WTC11 (cell line): ENCODE data around the gene SALL4. TPM values are rescaled to one million over a fixed set of nuclear protein-coding genes. Genes with fewer than 3 reads are reported as not detected.

Experiments used
- AFF4 ChIP-seq: sonication (generic); formaldehyde crosslinking; IDR thresholded peaks from 2 replicates; pipeline ENCODE4 v1.8.1; 2023; ENCODE audit warnings: mild to moderate bottlenecking, missing genetic modification reagents, borderline replicate concordance
- AR ChIP-seq: fragments of 250-450 bp; sonication (Bioruptor Pico); IDR thresholded peaks from 2 replicates; pipeline ENCODE4 v1.9.0; 2021; ENCODE audit warnings: mild to moderate bottlenecking
- ATF6 ChIP-seq: sonication (generic); formaldehyde crosslinking; IDR thresholded peaks from 2 replicates; pipeline ENCODE4 v1.8.1; 2023; ENCODE audit warnings: mild to moderate bottlenecking, missing genetic modification reagents
- ESRRA ChIP-seq: sonication (generic); formaldehyde crosslinking; IDR thresholded peaks from 2 replicates; pipeline ENCODE4 v1.8.1; 2022; ENCODE audit warnings: mild to moderate bottlenecking, missing genetic modification reagents, borderline replicate concordance
- FOXJ3 ChIP-seq: sonication (generic); formaldehyde crosslinking; IDR thresholded peaks from 2 replicates; pipeline ENCODE4 v1.9.0; 2021; ENCODE audit warnings: missing genetic modification reagents, mild to moderate bottlenecking, borderline replicate concordance
- GABPB1 ChIP-seq: sonication (generic); formaldehyde crosslinking; IDR thresholded peaks from 2 replicates; pipeline ENCODE4 v1.8.1; 2023; ENCODE audit warnings: mild to moderate bottlenecking, missing genetic modification reagents
- GRHL2 ChIP-seq: fragments of 250-450 bp; sonication (Bioruptor Pico); IDR thresholded peaks from 2 replicates; pipeline ENCODE4 v1.8.0; 2022; ENCODE audit warnings: mild to moderate bottlenecking, moderate library complexity; ENCODE audit not compliant: insufficient replicate concordance, severe bottlenecking
- HMGA2 ChIP-seq: fragments of 250-450 bp; sonication (Bioruptor Pico); IDR thresholded peaks from 2 replicates; pipeline ENCODE4 v1.4.0; 2021; ENCODE audit warnings: mild to moderate bottlenecking, moderate library complexity
- IRF1 ChIP-seq: sonication (generic); formaldehyde crosslinking; IDR thresholded peaks from 2 replicates; pipeline ENCODE4 v1.8.0; 2023; ENCODE audit warnings: missing genetic modification reagents
- MLX ChIP-seq: sonication (generic); formaldehyde crosslinking; IDR thresholded peaks from 2 replicates; pipeline ENCODE4 v1.8.1; 2023; ENCODE audit warnings: mild to moderate bottlenecking, missing genetic modification reagents, moderate library complexity
- NR1H2 ChIP-seq: sonication (generic); formaldehyde crosslinking; IDR thresholded peaks from 2 replicates; pipeline ENCODE4 v1.9.0; 2021; ENCODE audit warnings: mild to moderate bottlenecking, moderate library complexity, missing genetic modification reagents
- OVOL2 ChIP-seq: fragments of 250-450 bp; sonication (Bioruptor Pico); IDR thresholded peaks from 2 replicates; pipeline ENCODE4 v1.9.0; 2021; ENCODE audit warnings: mild to moderate bottlenecking, borderline replicate concordance
- PREB ChIP-seq: sonication (generic); formaldehyde crosslinking; IDR thresholded peaks from 2 replicates; pipeline ENCODE4 v1.8.1; 2022; ENCODE audit warnings: mild to moderate bottlenecking, missing genetic modification reagents, moderate library complexity, borderline replicate concordance
- TP53 ChIP-seq: sonication (generic); formaldehyde crosslinking; IDR thresholded peaks from 2 replicates; pipeline ENCODE4 v1.8.1; 2023; ENCODE audit warnings: mild to moderate bottlenecking, missing genetic modification reagents
- USF1 ChIP-seq: sonication (generic); formaldehyde crosslinking; IDR thresholded peaks from 2 replicates; pipeline ENCODE4 v1.8.0; 2022; ENCODE audit warnings: mild to moderate bottlenecking, missing genetic modification reagents
- ZBTB21 ChIP-seq: sonication (generic); formaldehyde crosslinking; IDR thresholded peaks from 2 replicates; pipeline ENCODE4 v1.8.1; 2023; ENCODE audit warnings: mild to moderate bottlenecking, missing genetic modification reagents, borderline replicate concordance
- ZNF121 ChIP-seq: sonication (generic); formaldehyde crosslinking; IDR thresholded peaks from 2 replicates; pipeline ENCODE4 v1.8.0; 2023; ENCODE audit warnings: missing genetic modification reagents
- ZNF138 ChIP-seq: sonication (generic); formaldehyde crosslinking; conservative IDR thresholded peaks from 2 replicates; pipeline ENCODE4 v1.8.1; 2022; ENCODE audit warnings: mild to moderate bottlenecking, moderate library complexity, missing genetic modification reagents
- ZNF263 ChIP-seq: sonication (generic); formaldehyde crosslinking; IDR thresholded peaks from 2 replicates; pipeline ENCODE4 v1.8.1; 2022; ENCODE audit warnings: low read depth, mild to moderate bottlenecking, moderate library complexity, missing genetic modification reagents
- ZNF423 ChIP-seq: fragments of 250-450 bp; sonication (Bioruptor Pico); IDR thresholded peaks from 2 replicates; pipeline ENCODE4 v2.1.2; 2022; ENCODE audit warnings: mild to moderate bottlenecking, moderate library complexity
- total RNA-seq: library from RNA; stranded (reverse); gene quantifications from 3 replicates; pipeline ENCODE4 v1.2.3, GENCODE V29; 2021

Gene SALL4
- total RNA-seq, 1 experiment from 2014 or later, result 156 TPM

GRCh38 chr20:51802170-51802751 lies at the start of gene SALL4 (continued):
- TF ChIP-seq OVOL2 (CRISPR knock-in tag) (no peak), ATF6 (CRISPR knock-in tag) (no peak), TP53 (CRISPR knock-in tag) (no peak), GRHL2 (CRISPR knock-in tag) (no peak), AFF4 (CRISPR knock-in tag) (no peak), ZBTB21 (CRISPR knock-in tag) (no peak), ESRRA (CRISPR knock-in tag) (no peak), ZNF423 (peak; percentile 89), ZNF263 (0 out of 2 replicates have a peak, but pooled peaks have one; percentile 27), HMGA2 (CRISPR knock-in tag) (no peak), IRF1 (CRISPR knock-in tag) (no peak), FOXJ3 (CRISPR knock-in tag) (no peak), USF1 (CRISPR knock-in tag) (0 out of 2 replicates have a peak, but pooled peaks have one; percentile 23), GABPB1 (CRISPR knock-in tag) (no peak), AR (CRISPR knock-in tag) (no peak), ZNF138 (CRISPR knock-in tag) (no peak), NR1H2 (CRISPR knock-in tag) (0 out of 2 replicates have a peak, but pooled peaks have one; percentile 39), ZNF121 (CRISPR knock-in tag) (no peak), MLX (CRISPR knock-in tag) (no peak), PREB (CRISPR knock-in tag) (no peak)
